AG10803 (cell line): Measurements from ENCODE around the gene UBE2J2.

Source experiments
- DNase-seq: peaks from one replicate; pipeline ENCODE4 v3.0.0; 2010; ENCODE audit warnings: low read depth
- H3K4me3 ChIP-seq: 2 replicates; pipeline ENCODE4 v1.5.1; 2011; ENCODE audit warnings: mild to moderate bottlenecking, low read length, control low read depth
- TF ChIP-seq, protein P1 (sequence below): conservative IDR thresholded peaks from 2 replicates; pipeline ENCODE4 v1.5.1; 2011; ENCODE audit warnings: mild to moderate bottlenecking, low read length, control low read depth, inconsistent platforms

UBE2J2 gene

DNA sequence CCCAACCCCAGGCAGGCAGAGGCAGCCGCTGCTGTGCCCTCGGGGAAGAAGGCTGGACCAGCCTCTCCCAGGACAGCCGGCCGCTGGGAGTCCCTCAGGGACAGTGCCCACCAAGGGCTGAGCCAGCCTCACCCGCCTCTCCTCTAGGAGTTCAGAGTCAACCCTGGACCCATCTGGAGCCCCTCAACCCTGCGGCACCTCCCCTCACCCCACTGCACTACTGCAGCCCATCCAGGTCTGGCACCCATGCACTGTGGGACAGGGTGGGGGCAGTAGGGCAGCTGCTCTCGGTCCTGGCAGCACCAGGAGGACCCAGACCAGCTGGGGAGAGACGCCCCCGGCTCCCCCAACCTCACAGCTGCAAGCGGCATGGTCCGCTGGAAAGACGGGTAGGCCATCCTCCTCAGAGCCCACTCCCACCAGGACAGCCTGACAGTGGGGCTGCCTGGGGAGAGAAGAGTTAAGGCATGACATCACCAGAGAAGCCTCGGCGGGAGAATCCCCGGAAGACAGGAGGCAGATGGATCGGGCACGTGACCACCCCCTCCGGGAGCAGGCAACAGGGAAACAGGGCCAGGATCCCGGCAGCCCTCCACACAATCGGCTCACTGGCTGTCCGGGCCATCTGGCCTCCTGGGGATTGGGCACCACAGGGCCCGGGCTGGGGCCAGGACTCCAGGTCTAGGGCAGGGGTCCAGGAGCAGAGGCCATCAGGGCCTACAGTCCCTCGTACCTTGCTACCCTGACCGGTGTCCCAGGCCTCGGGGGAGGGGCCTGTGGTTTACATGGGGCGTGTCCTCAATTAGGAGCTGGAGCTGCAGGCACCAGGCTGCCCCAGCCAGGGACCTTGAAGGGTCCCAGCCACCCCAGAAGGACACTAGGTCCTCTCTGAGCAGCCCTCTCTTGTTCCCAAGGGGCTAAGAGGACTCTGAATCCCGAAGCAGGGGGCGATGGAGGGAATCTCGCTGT is 31.0 kb upstream of the UBE2J2 start:
- peak; percentile 73 for DNase-seq
- TF ChIP-seq, protein P1, sequence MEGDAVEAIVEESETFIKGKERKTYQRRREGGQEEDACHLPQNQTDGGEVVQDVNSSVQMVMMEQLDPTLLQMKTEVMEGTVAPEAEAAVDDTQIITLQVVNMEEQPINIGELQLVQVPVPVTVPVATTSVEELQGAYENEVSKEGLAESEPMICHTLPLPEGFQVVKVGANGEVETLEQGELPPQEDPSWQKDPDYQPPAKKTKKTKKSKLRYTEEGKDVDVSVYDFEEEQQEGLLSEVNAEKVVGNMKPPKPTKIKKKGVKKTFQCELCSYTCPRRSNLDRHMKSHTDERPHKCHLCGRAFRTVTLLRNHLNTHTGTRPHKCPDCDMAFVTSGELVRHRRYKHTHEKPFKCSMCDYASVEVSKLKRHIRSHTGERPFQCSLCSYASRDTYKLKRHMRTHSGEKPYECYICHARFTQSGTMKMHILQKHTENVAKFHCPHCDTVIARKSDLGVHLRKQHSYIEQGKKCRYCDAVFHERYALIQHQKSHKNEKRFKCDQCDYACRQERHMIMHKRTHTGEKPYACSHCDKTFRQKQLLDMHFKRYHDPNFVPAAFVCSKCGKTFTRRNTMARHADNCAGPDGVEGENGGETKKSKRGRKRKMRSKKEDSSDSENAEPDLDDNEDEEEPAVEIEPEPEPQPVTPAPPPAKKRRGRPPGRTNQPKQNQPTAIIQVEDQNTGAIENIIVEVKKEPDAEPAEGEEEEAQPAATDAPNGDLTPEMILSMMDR = no peak
- peak overlapping the region; percentile 72 for H3K4me3 ChIP-seq

DNA sequence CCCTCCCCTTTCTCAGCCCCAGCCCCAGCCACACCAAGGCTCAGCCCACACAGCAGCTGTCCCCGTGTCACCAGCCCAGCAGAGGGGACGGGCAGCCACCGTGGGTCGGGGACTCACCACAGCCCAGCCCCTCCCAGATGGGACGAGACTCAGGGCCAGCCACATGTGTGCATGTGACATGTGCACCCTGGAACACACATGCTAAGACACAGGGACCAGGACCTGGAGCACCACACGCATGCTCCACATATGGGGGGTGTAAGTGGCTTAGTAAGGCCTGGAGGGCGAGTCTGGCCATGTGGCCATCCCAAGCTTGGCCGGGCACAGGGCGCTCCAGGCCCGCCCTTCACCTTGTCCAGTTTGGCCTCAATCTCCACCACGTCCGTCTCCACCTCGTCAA is 30.1 kb upstream of the UBE2J2 start:
- TF ChIP-seq, protein P1 = no peak
- DNase-seq = no peak
- H3K4me3 ChIP-seq = no peak overlapping the region

DNA sequence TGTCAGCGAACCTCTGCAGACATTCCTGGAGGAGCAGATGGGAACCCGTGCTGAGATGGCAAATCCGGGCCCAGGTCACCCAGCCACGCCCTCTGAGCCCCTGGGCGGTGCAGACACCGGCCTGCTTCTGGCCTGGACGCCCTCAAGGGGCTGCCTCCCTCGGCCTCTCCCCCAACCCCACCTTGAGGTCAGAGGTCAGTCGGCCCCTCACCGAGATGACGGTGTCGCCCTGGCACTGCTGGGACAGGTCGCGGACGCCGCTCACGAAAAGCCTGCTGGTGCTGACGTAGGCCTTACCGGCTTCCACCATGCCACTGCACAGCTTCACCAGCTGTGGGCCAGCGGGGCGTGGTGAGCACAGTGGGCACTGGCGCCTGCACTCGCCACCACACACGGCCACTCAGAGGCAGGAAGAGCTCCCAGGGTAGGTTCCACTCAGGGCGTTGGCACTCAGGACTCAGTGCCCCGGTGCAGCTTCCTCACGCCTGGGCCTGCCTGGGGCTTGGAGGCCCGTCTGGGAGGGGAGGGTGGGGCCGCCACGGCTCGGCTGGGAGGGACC is 29.4 kb upstream of the UBE2J2 start:
- TF ChIP-seq, protein P1 = no peak
- DNase-seq = no peak
- H3K4me3 ChIP-seq = no peak overlapping the region

DNA sequence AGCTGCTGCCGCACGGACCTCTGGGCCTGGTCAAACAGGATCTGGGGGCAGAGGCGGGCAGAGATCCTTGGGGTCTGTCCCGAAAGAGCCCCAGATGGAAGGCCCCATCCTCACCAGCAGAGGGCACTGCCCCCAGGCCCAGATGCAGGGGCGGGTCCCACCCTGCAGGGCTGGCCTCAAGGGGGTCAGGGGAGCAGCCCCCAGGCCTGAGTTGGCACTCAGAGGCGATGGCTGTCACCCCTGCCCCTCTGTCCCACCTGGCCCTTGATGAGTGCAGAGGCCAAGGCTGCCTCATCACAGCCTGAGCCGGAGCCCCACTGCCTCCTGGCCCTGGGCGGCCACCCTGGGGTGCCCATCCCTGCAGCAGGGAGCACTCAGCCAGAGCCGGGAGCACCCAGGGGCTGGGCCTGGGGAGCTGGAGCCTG is 28.4 kb upstream of the UBE2J2 start:
- DNase-seq = no peak
- TF ChIP-seq, protein P1 = peak; percentile 39

DNA sequence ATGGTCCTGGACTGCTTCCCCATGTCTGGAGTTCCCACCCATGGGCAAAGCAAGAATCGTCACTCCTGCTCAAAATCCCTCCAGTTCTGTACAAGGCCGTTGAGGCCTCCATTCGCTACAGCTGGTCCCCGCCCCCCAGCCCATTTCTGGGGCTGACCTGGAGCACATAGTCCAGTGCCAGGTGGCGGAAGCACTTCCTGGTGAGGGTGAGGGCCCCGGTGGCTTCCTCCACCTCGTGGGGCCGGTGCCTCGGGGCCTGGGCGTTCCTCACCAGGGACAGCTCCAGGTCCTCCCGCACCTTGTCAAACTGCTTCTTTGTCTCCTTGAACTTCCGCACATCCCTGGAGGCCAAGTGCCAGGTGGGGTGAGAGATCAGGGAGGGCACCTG is 26.7 kb upstream of the UBE2J2 start:
- TF ChIP-seq, protein P1 = no peak
- DNase-seq = no peak

More for the DNA sequence above, 28.4 kb upstream of the UBE2J2 start:
- no peak overlapping the region for H3K4me3 ChIP-seq

DNA sequence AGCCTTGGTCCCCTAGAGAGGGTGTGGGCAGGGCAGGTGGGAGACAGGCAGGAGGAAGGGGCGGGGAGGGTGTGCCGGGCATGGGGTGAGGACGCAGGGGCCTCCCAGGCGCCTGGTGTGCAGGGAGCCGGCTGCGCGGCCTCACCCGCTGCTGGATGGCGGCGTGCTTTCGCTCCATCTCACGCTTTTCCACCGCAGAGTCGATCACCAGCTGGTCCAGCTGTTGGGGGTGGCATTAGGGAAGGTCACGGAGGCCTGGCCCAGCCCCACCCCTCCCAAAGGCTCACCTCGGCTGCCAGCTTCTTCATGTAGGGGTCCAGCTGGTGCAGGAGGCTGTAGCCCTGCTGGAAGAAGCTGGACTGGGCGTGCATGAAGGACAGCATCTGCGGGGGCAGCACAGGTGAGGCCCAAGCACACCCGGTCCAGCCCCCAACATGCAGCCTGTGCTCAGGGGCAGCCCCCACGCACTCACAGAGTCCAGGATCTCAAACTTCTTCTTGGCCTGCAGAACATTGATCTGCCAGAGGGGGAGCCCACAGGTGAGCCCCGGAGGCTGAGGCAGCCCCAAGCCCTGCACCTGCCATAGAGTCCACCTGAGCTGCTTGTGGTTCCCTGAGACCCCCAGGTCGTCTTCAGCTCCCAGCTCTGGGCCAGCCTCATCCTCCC is 26.2 kb upstream of the UBE2J2 start:
- H3K4me3 ChIP-seq = no peak overlapping the region

More for the DNA sequence above, 26.7 kb upstream of the UBE2J2 start:
- H3K4me3 ChIP-seq = no peak overlapping the region

More for the DNA sequence above, 26.2 kb upstream of the UBE2J2 start:
- TF ChIP-seq, protein P1 = peak; percentile 14; the same call in 1 of the 2 replicates
- no peak for DNase-seq
